Frontal cortex (tissue), 4 donors: Measurements from ENCODE around the gene NAPB. TPM values are rescaled to one million over a fixed set of nuclear protein-coding genes. Genes with fewer than 3 reads are reported as not detected.

Experiments
- DNase-seq, 2 donors: peaks; one replicate each; pipeline ENCODE4 v3.0.0; 2012; ENCODE audit warnings: low spot score in 2 of 2
- FAIRE-seq: peaks from 2 replicates; lab custom pipeline; 2012; peaks lifted over from hg19 to GRCh38; lab: Jason Lieb, UNC
- total RNA-seq: library from RNA; depleted of rRNA; stranded (reverse); fragments of >200 nt; gene quantifications from one replicate; pipeline ENCODE4 v1.2.3, GENCODE V29; 2014
- donor health status: control.
- donor health status: control.
- donor health status: control.

Gene NAPB
- total RNA-seq, 1 donor from 2014 or later: 97.8 TPM

DNA sequence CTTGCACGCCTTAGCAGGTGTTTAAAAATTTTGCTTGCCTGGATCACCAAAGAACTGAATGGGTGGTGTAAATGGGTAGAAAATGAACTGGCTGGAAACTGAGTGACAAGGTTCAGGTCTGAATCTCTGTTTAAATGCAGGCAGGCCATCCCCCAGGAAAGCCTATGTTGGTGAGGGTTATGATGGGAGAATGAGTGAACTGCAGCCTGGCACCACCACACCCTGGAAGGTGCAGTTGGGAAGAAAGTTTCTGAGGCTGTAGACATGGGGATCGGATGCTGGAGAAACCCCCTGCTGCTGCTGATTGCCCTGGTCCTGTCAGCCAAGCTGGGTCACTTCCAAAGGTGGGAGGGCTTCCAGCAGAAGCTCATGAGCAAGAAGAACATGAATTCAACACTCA lies 18.7 kb upstream of the NAPB start:
- DNase-seq (no peak), FAIRE-seq (no peak)

DNA sequence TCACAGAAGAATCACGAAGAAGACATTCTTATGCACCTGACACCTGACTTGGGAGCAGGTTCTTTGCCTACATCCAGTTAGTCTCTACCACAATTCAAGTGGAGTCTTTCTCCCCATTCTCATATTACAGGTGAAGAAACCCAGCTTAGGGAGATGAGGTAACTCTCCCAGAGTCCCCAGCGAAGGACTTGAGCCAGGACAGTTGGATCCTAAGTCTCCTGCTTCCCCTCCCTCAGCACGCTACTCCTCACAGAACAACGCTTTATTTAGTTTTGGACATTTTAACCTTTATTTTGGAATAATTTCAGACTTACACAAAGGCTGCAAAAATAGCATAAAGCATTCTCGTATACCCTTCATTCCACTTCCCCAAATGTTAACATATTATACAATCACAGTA lies 17.4 kb upstream of the NAPB start:
- no peak for DNase-seq
- no peak for FAIRE-seq

DNA sequence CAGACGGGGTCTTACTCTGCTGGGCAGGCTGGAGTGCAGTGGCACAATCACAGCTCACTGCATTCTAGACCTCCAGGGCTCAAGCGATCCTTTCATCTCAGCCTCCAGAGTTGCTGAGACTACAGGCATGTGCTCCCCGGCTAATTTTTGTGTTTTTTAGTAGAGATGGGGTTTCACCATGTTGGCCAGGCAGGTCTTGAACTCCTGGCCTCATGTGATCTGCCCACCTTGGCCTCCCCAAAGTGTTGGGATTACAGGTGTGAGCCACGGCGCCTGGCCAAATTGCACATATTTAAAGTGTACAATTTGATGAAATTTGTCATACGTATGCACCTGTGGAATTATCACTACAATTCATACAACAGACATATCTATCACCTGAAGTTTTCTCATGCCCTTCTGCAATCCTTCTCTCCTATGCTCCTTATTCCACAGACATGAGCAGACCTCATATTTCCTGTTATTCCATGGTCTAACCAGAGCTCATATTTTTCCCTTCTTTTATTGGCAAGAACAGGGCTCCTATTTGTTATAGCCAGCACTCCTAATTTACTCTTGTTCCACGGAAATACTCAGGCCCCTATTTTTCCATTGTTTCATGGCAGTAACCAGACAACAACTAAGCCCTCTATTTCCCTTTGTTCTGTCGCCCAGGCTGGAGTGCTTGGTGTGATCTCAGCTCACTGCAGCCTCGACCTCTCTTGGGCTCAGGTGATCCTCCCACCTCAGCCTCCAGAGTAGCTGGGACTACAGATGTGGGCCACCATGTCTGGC lies 16.0 kb upstream of the NAPB start:
- FAIRE-seq: no peak
- no peak for DNase-seq

DNA sequence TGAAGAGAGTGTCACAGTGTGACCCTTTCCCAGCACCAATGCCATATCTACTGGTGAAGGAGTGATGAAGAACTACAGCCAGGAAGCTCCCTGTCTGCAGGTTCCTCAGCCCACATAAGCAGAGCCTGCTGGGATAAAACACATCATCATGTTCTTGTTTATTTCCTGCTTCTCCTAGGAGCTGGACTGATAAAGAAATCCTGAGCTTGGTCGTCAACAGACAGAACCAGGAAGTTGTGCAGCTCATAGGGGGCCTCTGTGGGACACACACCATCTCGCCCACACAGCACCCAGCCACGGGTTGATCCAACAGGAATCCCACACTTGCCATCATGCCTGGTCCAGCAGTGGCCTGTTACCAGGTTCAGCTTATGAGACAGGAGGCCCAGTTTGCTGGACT lies 15.4 kb upstream of the NAPB start:
- no peak for DNase-seq
- FAIRE-seq: no peak

DNA sequence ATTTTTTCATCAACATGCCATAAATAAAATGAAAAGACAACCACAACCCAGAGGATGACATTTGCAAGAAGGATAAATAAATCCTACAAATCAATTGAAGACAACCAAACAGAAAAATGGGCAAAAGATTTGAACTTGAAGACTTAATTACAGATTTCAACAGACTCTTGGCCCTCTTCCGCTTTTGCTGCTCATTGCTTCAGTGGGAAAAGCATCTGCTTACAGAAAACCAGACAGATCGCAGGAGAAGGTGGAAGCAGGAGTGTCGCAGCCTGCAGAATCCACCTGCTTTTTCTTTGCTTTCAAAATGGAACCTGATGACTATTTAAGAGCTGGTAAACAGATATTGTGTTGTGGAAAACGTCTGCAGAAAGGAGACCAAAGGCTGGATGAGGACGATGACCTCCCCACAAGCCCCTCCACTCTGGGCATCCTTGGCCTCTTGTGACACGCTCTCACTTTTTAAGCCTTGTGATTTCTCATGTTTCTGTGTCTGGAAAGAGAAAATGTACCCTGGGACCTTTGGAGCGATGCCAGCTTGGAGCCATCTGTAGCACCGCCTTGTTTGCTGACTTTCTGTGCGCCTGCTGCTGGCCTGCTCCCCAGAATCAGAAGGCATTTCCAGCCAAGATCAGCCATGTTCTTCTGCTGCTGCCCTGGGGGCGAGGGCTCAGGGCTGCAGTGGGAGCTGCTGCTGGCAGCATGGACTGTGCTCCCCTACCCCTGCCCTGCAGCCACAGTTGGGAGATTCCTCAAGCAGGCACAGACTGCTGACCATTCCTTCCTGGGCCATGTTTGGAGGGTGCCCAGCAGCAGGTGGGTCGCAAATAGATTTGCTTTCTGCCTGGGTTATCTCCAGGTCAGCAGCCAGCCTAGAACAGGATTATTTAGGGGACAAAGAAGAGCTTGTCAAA lies 14.6 kb upstream of the NAPB start:
- DNase-seq (no peak), FAIRE-seq (no peak)

DNA sequence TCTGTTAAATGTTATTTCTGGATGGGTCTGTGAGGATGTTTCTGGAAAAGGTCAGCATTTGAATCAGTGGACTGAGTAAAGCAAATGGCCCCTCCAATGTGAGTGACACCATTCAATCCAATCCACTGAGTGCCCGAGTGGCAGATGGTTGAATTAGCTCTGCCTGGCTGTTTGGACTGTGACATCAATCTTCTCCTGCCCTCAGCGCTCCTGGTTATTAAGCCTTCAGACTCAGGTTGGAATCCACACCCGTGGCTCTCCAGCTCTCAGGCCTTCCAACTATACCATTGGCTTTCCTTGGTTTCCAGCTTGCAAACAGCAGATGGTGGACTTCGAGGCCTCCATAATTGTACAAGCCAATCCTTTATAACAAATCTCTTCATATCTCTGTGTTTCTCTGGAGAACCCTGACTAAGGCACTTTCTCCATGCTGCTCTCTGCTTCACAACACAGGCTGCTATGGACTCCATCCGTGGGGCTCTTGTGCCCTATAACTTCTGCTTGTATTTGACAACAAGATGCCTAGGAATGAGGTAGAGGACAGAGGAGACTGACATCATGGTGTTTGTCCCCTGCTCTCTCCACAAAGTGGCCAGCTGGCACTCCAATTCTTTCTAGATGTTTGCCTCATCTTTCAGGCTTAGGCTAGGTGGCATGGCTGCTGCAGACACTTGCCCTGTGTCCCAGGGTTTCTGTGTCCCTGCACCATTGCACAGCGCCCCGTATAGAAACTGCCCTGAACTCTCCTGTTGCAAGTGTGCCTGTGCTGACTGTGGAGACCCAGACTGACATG lies 13.4 kb upstream of the NAPB start:
- FAIRE-seq (no peak), DNase-seq (no peak)

DNA sequence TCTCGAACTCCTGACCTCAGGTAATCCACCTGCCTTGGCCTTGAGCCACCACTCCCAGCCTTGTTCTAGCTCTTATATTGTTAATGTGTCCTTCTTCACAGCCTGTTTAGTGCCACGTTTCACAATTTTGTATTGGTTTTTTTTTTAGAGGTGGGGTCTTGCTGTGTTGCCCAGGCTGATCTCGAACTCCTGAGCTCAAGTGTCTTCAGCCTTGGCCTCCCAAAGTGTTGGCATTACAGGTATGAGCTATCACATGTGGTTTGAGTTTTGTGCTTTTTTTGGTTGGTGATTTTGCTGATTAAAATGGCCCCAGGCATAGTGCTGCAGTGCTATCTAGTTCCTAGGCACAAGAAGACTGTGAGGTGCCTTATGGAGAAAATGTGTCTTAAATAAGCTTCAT lies 12.3 kb upstream of the NAPB start:
- no peak for DNase-seq
- no peak for FAIRE-seq

DNA sequence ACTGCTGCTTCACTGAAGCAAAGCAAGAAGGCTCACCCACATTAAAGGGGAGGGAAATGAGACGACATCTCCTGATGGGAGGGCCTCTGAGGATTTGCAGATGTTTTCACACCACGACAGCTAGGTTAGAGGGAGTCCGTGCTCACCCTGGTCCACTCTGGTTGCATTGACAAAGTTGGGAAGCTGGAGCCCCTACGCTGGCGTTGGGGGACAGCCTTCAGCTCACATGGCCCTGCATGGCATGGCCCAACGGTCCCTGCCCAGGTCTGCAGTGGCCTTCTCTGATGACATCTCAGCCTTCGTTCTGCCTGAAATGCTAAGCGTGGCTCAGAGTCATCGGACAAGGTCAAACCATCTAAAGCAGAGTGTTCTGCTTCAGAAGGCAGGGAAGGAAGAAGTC lies 3.8 kb upstream of the NAPB start:
- no peak for FAIRE-seq

DNA sequence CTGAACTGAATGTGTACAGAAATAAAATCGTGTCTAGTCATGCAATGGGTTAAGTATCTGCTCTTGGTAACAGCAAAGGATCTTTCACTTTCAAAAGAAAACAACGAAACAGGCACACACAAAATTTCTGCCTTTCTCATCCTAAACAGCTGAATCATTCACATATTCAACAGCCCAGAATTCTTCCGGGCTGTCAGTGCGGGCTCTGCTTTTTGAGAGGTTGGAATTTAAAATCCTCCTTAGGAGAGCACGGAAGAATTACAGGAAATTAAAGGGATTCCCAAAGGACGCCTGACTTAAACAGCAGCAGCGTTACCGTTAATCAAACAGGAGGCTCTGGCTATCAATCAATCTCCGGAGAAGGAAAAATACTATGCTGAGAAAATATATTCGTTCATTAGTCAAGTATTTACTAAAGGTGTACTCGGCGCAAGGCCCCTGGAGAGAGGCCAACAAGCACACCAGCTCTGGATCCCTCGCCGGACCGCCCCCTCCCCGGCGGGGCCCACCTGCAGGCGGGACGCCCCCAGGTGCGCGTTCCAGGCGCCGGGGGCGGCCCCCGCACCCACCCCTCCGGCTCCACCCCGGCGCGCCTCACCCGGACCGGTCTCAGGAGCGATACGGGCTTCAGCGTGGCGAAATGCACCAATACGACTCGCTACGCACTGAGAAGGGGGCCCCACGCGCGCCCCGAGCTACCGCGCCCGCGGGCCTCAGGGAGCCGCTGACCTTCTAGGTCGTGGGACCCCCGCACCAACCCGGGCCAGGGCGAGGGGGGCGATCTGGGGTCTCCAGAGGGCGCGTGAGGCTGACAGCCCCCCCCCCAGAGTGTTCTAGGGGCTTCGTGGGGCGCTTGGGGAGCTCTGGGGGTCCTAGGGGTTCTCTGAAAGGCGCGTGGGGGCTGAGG lies 1.0 kb downstream of the NAPB start:
- FAIRE-seq (no peak), DNase-seq (peak; percentile 35 to 56)

More for the DNA sequence above, 3.8 kb upstream of the NAPB start:
- DNase-seq: no peak

DNA sequence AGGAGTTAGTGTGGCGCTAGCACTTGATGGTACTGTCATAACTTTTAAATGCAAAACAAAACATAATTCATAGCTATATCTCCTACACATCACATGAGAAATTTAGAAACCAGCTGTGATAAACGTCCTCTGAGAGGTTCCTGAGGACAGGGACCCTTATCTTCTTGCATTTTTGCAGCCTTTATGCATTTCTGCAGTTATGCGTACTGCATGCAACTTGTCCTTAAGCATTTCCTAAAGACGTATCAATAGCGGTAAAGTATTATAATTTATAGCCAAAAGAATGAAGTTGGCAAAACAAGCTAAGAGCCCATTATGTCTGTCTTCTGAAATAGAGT lies 1.7 kb downstream of the NAPB start:
- FAIRE-seq (no peak), DNase-seq (no peak)

DNA sequence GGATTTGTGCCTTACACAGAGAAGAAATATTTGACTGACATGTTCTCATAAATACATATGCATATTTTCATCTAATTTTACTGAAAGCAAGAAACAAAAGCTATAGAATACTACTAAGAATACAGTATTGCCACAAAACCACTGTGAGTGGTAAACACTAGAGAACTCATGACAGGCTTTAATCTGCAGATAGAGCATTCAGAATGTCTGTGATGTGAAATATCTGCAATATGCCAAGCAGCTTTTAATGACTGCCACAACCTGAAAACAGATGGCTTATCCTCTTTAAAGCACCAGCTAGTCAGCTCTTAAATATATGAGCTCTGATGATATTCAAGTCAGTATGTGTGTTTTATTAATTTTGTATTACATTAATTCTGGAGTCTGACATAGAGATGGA lies 3.4 kb downstream of the NAPB start:
- FAIRE-seq: no peak
- DNase-seq: no peak

DNA sequence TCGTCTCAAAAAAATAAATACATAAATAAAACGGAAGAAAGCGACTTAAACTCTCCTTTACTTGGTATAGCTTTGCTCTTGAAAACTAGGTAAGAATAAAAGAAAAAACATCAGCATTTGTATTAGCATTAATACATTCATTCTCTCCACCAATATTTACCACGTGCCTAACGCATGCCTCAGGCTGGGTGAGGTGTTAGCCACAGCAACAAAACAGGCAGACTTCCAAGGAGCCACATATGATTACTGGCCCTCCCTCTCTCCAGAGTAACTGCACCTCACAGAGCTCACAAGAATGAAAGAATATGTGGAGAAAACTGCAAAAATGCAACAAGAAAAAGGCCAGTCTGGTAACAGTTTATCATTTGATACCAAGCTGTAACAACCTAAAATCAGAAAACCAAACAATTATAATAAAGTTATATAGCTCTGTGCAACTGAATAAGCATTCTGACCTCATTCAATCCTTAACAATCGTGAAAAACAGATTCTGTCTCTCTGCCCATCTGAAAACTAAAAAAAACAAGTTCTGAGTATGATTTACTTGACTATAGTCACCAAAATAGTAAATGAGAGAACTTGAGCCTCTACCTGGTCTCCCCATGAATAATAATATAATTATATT lies 5.2 kb downstream of the NAPB start:
- FAIRE-seq (no peak), DNase-seq (no peak)

DNA sequence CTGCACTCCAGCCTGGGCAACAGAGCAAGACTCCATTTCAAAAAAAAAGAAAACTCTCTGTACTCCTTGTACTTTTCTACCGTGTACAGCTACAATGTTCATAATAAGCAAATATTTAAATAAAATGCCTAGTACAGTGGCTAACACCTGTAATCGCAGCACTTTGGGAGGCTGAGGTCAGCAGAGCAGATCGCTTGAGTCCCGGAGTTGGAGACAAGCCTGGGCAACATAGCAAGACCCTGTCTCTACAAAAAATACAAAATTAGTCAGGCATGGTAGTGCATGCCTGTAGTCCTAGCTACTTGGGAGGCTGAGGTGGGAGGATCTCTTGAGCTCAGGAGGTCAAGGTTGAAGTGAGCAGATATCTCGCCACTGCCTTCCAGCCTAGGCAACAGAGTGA lies 5.7 kb downstream of the NAPB start:
- FAIRE-seq (no peak), DNase-seq (no peak)

DNA sequence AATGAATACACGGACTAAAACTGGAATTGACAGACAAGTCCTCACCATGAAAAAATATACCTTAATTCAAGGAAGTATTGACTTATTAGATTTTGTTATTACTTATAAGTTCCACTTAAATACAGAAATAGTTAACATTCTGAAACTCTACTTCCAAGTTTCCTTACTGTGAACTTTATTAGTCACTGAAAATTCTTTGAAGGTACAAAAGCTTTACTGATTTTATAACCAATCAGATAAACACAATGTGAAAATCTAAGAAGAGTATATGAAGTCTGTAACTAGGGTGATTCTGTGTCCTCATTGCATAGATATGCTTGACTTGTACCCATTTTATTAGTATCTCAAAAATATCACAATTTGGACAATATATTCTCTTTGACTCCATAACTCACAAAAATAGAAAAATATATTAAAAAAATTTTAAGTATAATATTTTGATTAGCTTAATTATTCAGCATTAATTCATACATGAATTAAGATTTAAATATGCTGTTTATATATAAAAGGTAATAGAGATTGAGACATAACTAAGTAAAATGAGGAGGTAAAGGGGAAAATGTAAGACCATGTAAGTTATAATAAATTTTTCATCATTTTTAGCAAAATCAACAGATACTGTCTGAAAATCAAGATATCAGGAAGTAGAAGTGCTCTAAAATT lies 6.6 kb downstream of the NAPB start:
- no peak for DNase-seq
- peak; percentile 6 for FAIRE-seq

DNA sequence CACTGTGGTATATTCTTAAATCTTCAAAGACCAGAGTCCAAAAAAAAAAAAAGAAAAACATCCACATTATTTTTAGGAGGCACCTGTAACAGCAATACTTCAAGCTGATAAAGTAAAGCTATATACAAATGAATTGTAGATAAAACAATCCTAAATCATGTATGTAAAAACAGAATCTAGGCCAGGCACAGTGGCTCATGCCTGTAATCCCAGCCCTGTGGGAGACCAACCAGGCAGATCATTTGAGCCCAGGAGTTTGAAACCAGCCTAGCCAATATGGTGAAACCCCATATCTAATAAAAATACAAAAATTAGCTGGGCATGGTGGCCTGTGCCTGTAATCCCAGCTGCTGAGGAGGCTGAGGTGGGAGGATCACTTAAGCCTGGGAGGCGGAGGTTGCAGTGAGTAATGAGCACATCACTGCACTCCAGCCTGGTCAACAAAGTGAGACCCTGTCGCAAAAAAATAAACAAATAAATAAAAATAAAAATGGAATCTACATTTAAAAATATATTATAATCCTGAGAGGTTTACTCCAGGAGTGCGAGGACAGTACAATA lies 7.3 kb downstream of the NAPB start:
- FAIRE-seq (no peak), DNase-seq (no peak)

DNA sequence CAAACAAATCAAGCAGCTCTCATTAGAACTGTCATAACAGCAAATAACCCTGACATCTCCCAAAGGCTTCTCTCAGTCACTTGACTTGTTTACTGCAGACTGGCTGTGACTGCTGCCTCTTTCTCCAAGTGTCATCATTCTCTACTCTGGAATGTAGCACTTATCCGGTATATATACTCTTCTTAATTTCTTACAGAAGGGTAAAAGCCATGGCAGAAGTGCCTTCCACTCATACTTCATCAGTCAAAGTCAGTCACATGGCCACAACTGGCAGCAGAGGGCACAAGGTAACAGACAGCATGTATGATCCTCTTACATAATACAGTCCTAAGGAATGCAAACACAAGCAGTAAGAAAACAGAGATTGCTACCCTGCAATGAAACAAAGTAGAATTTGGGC lies 9.3 kb downstream of the NAPB start:
- no peak for DNase-seq
- FAIRE-seq: no peak

DNA sequence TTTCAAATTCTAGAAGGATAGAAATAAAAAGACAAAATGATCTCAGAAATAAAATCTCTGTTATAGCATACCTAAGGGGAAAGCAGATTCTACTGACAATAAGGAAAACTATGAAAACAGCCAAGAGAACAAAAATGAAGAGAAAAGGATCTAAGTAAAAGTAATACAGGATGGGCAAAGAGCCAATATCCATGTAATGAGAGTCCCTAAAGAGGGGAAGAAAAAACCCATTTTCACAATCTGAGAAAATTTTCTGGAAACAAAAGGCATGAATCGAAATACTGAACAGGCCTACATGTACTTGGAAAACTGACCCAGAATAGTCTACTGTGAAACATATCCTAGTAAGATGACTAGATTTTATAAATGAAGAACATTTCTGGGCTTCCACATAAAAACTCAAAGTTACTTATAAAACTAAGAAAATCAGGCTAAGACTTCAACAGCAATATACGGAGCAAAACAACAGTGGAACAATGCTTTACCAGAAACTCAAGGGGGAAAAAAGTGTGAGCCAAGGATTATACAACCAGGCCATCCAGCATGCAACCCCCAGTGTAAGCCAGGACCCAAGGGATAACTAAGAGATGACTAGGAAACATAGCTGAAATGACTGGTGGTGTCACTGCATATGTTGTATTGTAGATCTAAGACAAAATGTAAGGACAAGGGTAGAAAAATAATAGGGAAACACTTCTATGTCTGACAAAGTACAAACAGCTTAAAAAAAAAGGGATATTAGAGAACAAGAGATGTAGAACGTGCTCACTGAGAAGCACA lies 10.2 kb downstream of the NAPB start:
- no peak for DNase-seq
- no peak for FAIRE-seq

DNA sequence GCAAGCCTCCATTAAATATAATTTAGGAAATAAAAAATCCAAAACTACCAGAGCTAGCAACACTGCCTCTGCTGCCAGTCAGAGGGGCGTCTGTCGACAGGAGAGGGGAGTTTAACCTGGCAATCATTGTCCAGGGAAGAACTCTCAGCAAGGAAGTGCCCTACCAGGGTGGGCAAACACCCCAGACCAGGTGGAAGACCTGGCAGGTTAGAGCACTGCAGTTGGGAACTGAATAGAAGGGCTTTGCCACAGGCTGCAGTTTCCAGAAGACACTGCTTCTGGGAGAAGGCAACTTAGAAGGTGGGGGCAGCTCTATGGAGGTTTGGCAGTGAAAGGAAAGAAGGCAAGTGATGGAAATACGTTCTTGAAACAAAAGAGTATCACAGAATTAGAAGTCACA lies 11.5 kb downstream of the NAPB start:
- DNase-seq (no peak), FAIRE-seq (no peak)
